DMS53 treated with DMSO at 0.1 percent for 48 hours (cell line): ENCODE results near the gene IL16.

Experiments
- DNase-seq: peaks from one replicate; lab custom pipeline; 2025; ENCODE audit not compliant: unreplicated experiment; lab: John Stamatoyannopoulos, UW

IL16 gene

GRCh38 chr15:81273200-81273599, 76.5 kb downstream of the IL16 start:
- no peak for DNase-seq

- no peak for DNase-seq
These were observed 77.2 kb downstream of the IL16 start for GRCh38 chr15:81273855-81274254.

- DNase-seq: no peak
These were observed 77.6 kb downstream of the IL16 start for GRCh38 chr15:81274255-81274654.

GRCh38 chr15:81274931-81275707, 78.4 kb downstream of the IL16 start:
- peak; percentile 49 for DNase-seq

- no peak for DNase-seq
These were observed 79.2 kb downstream of the IL16 start for GRCh38 chr15:81275711-81276392.

GRCh38 chr15:81276967-81277366, 80.3 kb downstream of the IL16 start:
- DNase-seq: no peak

GRCh38 chr15:81277851-81278250, 81.2 kb downstream of the IL16 start:
- DNase-seq: no peak

GRCh38 chr15:81278306-81279029, 81.8 kb downstream of the IL16 start:
- no peak for DNase-seq

GRCh38 chr15:81279621-81280485, 83.2 kb downstream of the IL16 start:
- DNase-seq: no peak

- DNase-seq: no peak
These were observed 84.2 kb downstream of the IL16 start for GRCh38 chr15:81280696-81281455.

GRCh38 chr15:81281456-81281735, 84.7 kb downstream of the IL16 start:
- no peak for DNase-seq

GRCh38 chr15:81281766-81282605, 85.3 kb downstream of the IL16 start:
- DNase-seq: no peak

- DNase-seq: no peak
These were observed 85.9 kb downstream of the IL16 start for GRCh38 chr15:81282606-81282895.

GRCh38 chr15:81282911-81283310, 86.2 kb downstream of the IL16 start:
- no peak for DNase-seq

- DNase-seq: no peak
These were observed 87.8 kb downstream of the IL16 start for GRCh38 chr15:81284256-81285031.

- DNase-seq: no peak
These were observed 88.8 kb downstream of the IL16 start for GRCh38 chr15:81285461-81285860.

GRCh38 chr15:81286621-81287121, 90.0 kb downstream of the IL16 start:
- no peak for DNase-seq

- DNase-seq: no peak
These were observed 91.4 kb downstream of the IL16 start for GRCh38 chr15:81288040-81288439.

GRCh38 chr15:81288616-81289015, 91.9 kb downstream of the IL16 start:
- DNase-seq: no peak
